ENCODE measurements around the gene SET.

GRCh38 chr9:128728298-128728697, 39.3 kb downstream of the SET start:
- no peak for TF ChIP-seq CTCF (optimal IDR thresholded peaks at IDR 0.05 in 1 of 3, IDR thresholded peaks at IDR 0.05 in 1 of 3, conservative IDR thresholded peaks at IDR 0.05 in 1 of 3; ENCODE audit: extremely low read depth in 1 of 3, insufficient read depth in 2 of 3, low read length in 3 of 3)
- no peak for TF ChIP-seq EZH2 (IDR thresholded peaks at IDR 0.05; ENCODE audit: low read length)
